Activated CD8-positive, alpha-beta T cell treated with anti-CD3 and anti-CD28 coated beads for 36 hours (primary cell): ENCODE results near the gene TRIM47. TPM values are rescaled to one million over a fixed set of nuclear protein-coding genes. Genes with fewer than 3 reads are reported as not detected.

Source experiments
- ATAC-seq: fragments of 200-7000 bp; cut with Tn5 transposase; one replicate; pipeline ENCODE4 v1.10.0; 2021; ENCODE audit warnings: mild to moderate bottlenecking, moderate library complexity
- CTCF ChIA-PET: fragments of 350-600 bp; sonication (Branson Sonifier 250); formaldehyde crosslinking; loops from one replicate; lab custom pipeline; 2021; ENCODE audit warnings: antibody characterized with exemption; lab: Charles Lee
- POLR2A ChIA-PET: fragments of 350-600 bp; sonication (Branson Sonifier 250); formaldehyde crosslinking; loops from one replicate; lab custom pipeline; 2021; ENCODE audit warnings: antibody characterized with exemption; lab: Charles Lee
- DNase-seq: peaks from one replicate; pipeline ENCODE4 v3.0.0-alpha.2; 2020
- H3K27ac Mint-ChIP-seq: one replicate; pipeline ENCODE4 v1.8.0; 2021; ENCODE audit warnings: mild to moderate bottlenecking, mixed read lengths
- H3K27me3 Mint-ChIP-seq: one replicate; pipeline ENCODE4 v1.8.0; 2021; ENCODE audit warnings: mixed read lengths
- H3K36me3 Mint-ChIP-seq: one replicate; pipeline ENCODE4 v1.8.0; 2021; ENCODE audit warnings: low read depth, mixed read lengths
- H3K4me1 Mint-ChIP-seq: one replicate; pipeline ENCODE4 v1.8.0; 2021; ENCODE audit warnings: low read depth, mixed read lengths
- H3K4me3 Mint-ChIP-seq: one replicate; pipeline ENCODE4 v1.8.0; 2021; ENCODE audit warnings: mild to moderate bottlenecking, moderate library complexity, mixed read lengths
- H3K9me3 Mint-ChIP-seq: one replicate; pipeline ENCODE4 v1.8.0; 2021; ENCODE audit warnings: mixed read lengths
- intact Hi-C: fragments of 100-400 bp; cut with micrococcal nuclease; formaldehyde crosslinking; loops from one replicate; pipeline ENCODE4 v1.10.0; 2022
- total RNA-seq, 2 experiments: library from RNA; stranded (reverse); gene quantifications; one replicate each; pipeline ENCODE4 v1.2.3, GENCODE V29; 2021
- TF ChIP-seq, protein P1 (sequence below): fragments of 200-600 bp; IDR thresholded peaks from one replicate; pipeline ENCODE4 v1.8.0; 2022; ENCODE audit warnings: antibody characterized with exemption, mild to moderate bottlenecking

TRIM47 gene
- total RNA-seq, 2 experiments from 2014 or later = 16.6 to 16.8 TPM

DNA sequence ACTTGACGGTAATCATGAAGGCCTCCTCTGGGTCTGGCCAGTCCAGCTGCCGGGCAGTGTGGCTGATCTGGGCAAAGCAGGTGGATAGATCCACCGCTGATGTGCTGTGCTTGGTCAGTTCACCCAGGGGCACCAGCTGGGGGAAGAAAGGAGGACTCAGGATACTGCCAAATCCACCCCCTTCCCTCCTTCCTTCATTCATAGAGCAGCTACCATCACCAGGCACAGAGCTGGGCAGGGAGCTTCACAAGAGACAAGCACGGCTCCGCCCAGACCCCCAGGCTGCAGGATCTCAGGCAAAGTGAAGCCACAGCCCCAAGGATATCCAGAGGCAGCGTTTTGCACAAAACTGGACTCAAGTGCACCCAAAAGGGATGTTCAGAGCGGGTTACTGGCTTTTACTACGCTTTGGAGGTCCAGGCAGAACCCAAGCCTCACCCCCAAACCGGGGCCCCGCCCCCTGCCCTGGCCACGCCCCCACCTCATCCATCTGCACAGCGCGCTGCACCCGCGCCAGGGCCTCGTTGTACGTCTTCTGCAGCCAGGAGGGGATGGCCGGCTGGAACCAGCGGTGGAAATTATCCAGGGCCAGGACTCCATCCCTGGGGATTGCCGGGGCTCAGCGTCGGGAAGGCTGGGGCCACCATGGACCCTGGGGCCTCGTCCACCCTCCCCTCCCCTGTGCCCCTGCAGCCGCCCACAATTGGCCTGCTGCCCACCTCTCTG, 43.3 kb downstream of the TRIM47 start:
- Mint-ChIP-seq H3K4me3 (no peak overlapping the region), H3K9me3 (no peaks in the 10 kb centered on the region), H3K27ac (peak overlapping the region; percentile 73), H3K4me1 (peaks cover 36% of the 10 kb centered on the region), H3K27me3 (no peaks in the 10 kb centered on the region), H3K36me3 (peaks cover 45% of the 10 kb centered on the region)
- POLR2A ChIA-PET = interaction anchor here (1.3 to 2.1 kb wide), 4 partner anchors 8 to 21 kb away, joined by 4 to 7 read pairs (median 4); partner anchors contain the start of gene UNC13D
- TF ChIP-seq, protein P1, sequence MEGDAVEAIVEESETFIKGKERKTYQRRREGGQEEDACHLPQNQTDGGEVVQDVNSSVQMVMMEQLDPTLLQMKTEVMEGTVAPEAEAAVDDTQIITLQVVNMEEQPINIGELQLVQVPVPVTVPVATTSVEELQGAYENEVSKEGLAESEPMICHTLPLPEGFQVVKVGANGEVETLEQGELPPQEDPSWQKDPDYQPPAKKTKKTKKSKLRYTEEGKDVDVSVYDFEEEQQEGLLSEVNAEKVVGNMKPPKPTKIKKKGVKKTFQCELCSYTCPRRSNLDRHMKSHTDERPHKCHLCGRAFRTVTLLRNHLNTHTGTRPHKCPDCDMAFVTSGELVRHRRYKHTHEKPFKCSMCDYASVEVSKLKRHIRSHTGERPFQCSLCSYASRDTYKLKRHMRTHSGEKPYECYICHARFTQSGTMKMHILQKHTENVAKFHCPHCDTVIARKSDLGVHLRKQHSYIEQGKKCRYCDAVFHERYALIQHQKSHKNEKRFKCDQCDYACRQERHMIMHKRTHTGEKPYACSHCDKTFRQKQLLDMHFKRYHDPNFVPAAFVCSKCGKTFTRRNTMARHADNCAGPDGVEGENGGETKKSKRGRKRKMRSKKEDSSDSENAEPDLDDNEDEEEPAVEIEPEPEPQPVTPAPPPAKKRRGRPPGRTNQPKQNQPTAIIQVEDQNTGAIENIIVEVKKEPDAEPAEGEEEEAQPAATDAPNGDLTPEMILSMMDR = no peak
- CTCF ChIA-PET = interaction anchor here (2.1 to 13.1 kb wide), 2 partner anchors 12 to 82 kb away, joined by 9 to 105 read pairs; partner anchors contain the start of gene UNC13D
- no peak for ATAC-seq
- intact Hi-C loops = no loop called here
- no peak for DNase-seq

DNA sequence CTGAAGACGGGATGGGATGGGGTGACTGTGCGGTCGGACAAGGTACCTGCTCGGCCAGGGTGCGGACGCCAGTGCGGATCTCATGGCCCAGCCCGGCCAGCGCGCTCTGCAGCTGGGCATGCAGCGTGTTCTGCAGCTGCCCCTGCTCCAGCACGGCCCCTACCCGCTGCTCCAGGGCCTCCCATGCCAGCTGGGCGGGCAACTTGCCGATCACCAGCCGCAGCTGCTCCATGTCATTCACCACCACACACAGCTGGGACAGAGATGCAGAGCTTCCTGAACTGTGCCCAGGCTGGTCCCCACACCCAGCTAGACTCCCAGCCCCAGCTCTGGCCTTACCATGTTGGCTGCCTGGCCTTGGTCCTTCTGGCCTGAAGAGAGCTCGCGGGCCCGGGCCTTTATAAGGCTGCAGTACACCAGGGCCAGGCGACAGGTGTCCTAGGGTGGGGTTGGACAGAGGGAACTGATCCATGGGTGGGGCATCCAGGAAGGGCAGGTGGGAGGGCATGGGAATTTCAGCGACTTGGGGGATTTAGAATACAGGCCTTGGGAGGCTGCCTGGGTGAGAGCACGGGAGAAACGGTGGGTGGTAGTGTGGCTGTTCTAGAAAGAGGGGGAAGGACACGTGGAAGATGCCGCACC, 44.0 kb downstream of the TRIM47 start:
- POLR2A ChIA-PET = interaction anchor here (1.3 to 2.7 kb wide), 5 partner anchors 9 to 56 kb away, joined by 4 to 7 read pairs (median 5); partner anchors contain the start of gene UNC13D
- CTCF ChIA-PET = interaction anchor here (1.2 to 13.1 kb wide), 5 partner anchors 12 to 202 kb away, joined by 3 to 105 read pairs (median 9); partner anchors contain the start of genes SMIM5, UNC13D and WBP2
- Mint-ChIP-seq H3K4me3 (no peak overlapping the region), H3K9me3 (no peaks in the 10 kb centered on the region), H3K4me1 (peaks cover 33% of the 10 kb centered on the region), H3K27ac (peak overlapping the region; percentile 97), H3K36me3 (peaks cover 46% of the 10 kb centered on the region), H3K27me3 (no peaks in the 10 kb centered on the region)
- no peak for ATAC-seq
- intact Hi-C loops = no loop called here
- DNase-seq = no peak
- TF ChIP-seq, protein P1 = no peak

DNA sequence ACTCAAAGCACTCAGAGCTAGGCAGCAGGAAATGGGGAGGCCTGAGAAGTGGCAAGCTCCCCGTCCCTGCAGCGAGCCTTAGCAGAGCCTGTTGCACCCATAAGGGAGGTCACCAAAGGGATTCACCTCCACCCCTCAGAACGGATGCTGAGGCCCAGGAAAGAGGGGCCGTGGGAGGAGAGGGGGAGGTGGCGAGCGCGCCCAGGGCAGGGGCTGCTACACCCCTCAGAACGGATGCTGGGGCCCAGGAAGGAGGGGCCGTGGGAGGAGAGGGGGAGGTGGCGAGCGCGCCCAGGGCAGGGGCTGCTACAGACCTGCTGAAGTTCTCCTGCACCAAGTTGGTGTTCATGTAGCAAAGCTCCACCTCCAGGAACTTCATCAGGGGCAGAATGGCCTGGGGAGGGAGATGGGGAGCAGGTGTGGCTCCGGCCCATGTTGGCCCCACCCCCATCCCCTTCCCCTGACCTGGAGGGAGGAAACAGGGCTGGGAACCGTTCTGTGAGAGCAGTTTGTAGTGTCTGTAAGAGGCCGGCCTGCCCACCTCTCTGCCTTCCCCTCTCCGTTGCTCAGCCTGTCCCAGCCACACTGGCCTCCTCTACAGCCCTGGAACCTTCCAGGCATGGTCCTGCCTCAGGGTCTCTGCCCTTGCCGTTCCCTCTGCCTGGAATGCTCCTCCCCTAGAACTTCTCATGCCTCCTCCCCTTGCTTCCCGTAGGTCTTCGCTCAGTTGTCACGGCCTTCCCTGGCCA, 45.6 kb downstream of the TRIM47 start:
- peak overlapping the region; percentile 61 for H3K4me3 Mint-ChIP-seq
- ATAC-seq (peak; percentile 50), DNase-seq (peak; percentile 58)
- peaks cover 41% of the 10 kb centered on the region for H3K36me3 Mint-ChIP-seq
- CTCF ChIA-PET = interaction anchor here (1.7 to 13.1 kb wide), 7 partner anchors 9 to 79 kb away, joined by 3 to 105 read pairs (median 7); partner anchors contain the start of genes UNC13D and WBP2
- H3K27ac Mint-ChIP-seq = peak overlapping the region; percentile 97
- POLR2A ChIA-PET = interaction anchor here (0.7 to 4.0 kb wide), 13 partner anchors 8 to 79 kb away, joined by 3 to 26 read pairs (median 4); partner anchors contain the start of genes UNC13D, UNK and WBP2
- peaks cover 39% of the 10 kb centered on the region for H3K4me1 Mint-ChIP-seq
- intact Hi-C loops = no loop called here
- no peaks in the 10 kb centered on the region for H3K9me3 Mint-ChIP-seq
- H3K27me3 Mint-ChIP-seq = no peaks in the 10 kb centered on the region
- TF ChIP-seq, protein P1 = no peak

DNA sequence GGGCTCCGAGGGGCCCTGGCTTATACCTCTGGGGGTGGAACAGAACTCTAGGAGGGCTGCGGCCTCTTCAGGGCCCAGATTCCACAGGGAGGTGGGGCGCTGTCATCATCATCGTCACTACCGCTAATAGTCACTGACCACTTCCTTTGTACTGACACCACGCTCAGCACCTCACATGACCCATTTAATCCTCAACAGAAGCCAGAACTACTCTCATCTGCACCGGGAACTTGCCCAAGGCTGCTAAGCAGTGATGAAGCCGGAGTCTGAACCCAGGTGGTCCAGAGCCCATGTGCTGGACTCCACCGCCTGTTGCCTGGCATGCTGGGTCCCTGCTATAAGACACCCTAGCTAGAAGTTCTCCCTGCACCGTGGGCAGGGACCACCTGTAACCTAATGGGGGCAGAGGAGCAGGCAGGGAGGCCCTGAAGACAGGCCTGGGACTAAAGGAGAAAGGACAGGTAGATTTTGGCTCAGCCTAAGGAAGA, 46.2 kb downstream of the TRIM47 start:
- intact Hi-C loops = no loop called here
- ChIA-PET CTCF (interaction anchor here (1.7 to 13.1 kb wide), 6 partner anchors 9 to 33 kb away, joined by 3 to 105 read pairs (median 6); partner anchors contain the start of genes UNC13D and WBP2), POLR2A (interaction anchor here (0.7 to 4.0 kb wide), 10 partner anchors 8 to 78 kb away, joined by 4 to 26 read pairs (median 5); partner anchors contain the start of genes UNC13D and UNK)
- peak; percentile 85 for DNase-seq
- H3K4me1 Mint-ChIP-seq = peaks cover 39% of the 10 kb centered on the region
- H3K9me3 Mint-ChIP-seq = no peaks in the 10 kb centered on the region
- H3K27me3 Mint-ChIP-seq = no peaks in the 10 kb centered on the region
- ATAC-seq = peak; percentile 72
- H3K4me3 Mint-ChIP-seq = peak overlapping the region; percentile 61
- peaks cover 39% of the 10 kb centered on the region for H3K36me3 Mint-ChIP-seq
- TF ChIP-seq, protein P1 = no peak
- peak overlapping the region; percentile 97 for H3K27ac Mint-ChIP-seq
